CD4-positive, alpha-beta T cell (primary cell): Measurements from ENCODE around the gene CHRM3. TPM values are rescaled to one million over a fixed set of nuclear protein-coding genes. Genes with fewer than 3 reads are reported as not detected.

Source experiments
- ATAC-seq: fragments of 200-7000 bp; cut with Tn5 transposase; one replicate; pipeline ENCODE4 v1.10.0; 2022; ENCODE audit warnings: mild to moderate bottlenecking; ENCODE audit not compliant: poor library complexity
- CTCF ChIA-PET: fragments of 350-600 bp; sonication (Branson Sonifier 250); formaldehyde crosslinking; loops from one replicate; lab custom pipeline; 2021; ENCODE audit warnings: antibody characterized with exemption, inconsistent platforms; lab: Charles Lee
- POLR2A ChIA-PET: fragments of 350-600 bp; sonication (Branson Sonifier 250); formaldehyde crosslinking; loops from one replicate; lab custom pipeline; 2021; ENCODE audit warnings: antibody characterized with exemption, inconsistent platforms; lab: Charles Lee
- DNase-seq, 14 experiments: peaks; one replicate each; pipeline ENCODE4 v3.0.0-alpha.2; 2013 to 2020; ENCODE audit warnings: mixed read lengths in 2 of 14
- H3K27ac ChIP-seq, 2 donors: one replicate each; pipeline versions ENCODE4 v1.5.1 to v1.7.0; 2013; ENCODE audit warnings: low read length in 2 of 2, low read depth in 1 of 2, mild to moderate bottlenecking in 1 of 2
- H3K27me3 ChIP-seq, 2 experiments: 1 replicate in 1 of 2; 2 replicates in 1 of 2; pipeline versions ENCODE4 v1.6.1 to v1.7.0; 2013; ENCODE audit warnings: low read length in 2 of 2, control low read depth in 1 of 2, mild to moderate bottlenecking in 1 of 2, moderate library complexity in 1 of 2; ENCODE audit not compliant: insufficient read depth in 2 of 2, control insufficient read depth in 1 of 2
- H3K36me3 ChIP-seq: one replicate; pipeline ENCODE4 v1.6.1; 2013; ENCODE audit warnings: low read length, control low read depth; ENCODE audit not compliant: insufficient read depth
- H3K4me1 ChIP-seq: one replicate; pipeline ENCODE4 v1.6.1; 2013; ENCODE audit warnings: low read length, control low read depth; ENCODE audit not compliant: insufficient read depth
- H3K4me3 ChIP-seq: one replicate; pipeline ENCODE4 v1.5.1; 2013; ENCODE audit warnings: mild to moderate bottlenecking, low read length, moderate library complexity
- H3K9me3 ChIP-seq, 2 experiments: 1 replicate in 1 of 2; 2 replicates in 1 of 2; pipeline versions ENCODE4 v1.6.1 to v1.7.0; 2013; ENCODE audit warnings: low read length in 2 of 2, mild to moderate bottlenecking in 2 of 2, control low read depth in 1 of 2, moderate library complexity in 1 of 2; ENCODE audit not compliant: control insufficient read depth in 1 of 2, insufficient read depth in 1 of 2
- H3K27ac Mint-ChIP-seq: one replicate; pipeline ENCODE4 v1.8.0; 2020; ENCODE audit warnings: mixed read lengths
- H3K27me3 Mint-ChIP-seq: one replicate; pipeline ENCODE4 v1.8.0; 2021; ENCODE audit warnings: mixed read lengths
- H3K36me3 Mint-ChIP-seq: one replicate; pipeline ENCODE4 v1.8.0; 2021; ENCODE audit warnings: low read depth, mixed read lengths
- H3K4me1 Mint-ChIP-seq: one replicate; pipeline ENCODE4 v1.8.0; 2021; ENCODE audit warnings: low read depth, mixed read lengths
- H3K4me3 Mint-ChIP-seq: one replicate; pipeline ENCODE4 v1.8.0; 2020; ENCODE audit warnings: mild to moderate bottlenecking, mixed read lengths
- H3K9me3 Mint-ChIP-seq: one replicate; pipeline ENCODE4 v1.8.0; 2020; ENCODE audit warnings: mixed read lengths
- intact Hi-C, 2 experiments: fragments of 100-400 bp; cut with DNase I in 1 of 2; cut with micrococcal nuclease in 1 of 2; formaldehyde crosslinking; loops; one replicate each; pipeline versions ENCODE4 v1.15.1 to v1.9.0; 2023 to 2025; cut with DNase I, micrococcal nuclease
- total RNA-seq, 174 experiments: library from RNA in 2 of 174; stranded (reverse) in 2 of 174; gene quantifications; one replicate each; pipeline ENCODE4 v1.2.3 and lab custom pipeline; 2021 to 2026
- TF ChIP-seq, protein P1 (sequence below): fragments of 200-600 bp; IDR thresholded peaks from one replicate; pipeline ENCODE4 v1.8.0; 2022; ENCODE audit warnings: antibody characterized with exemption, mild to moderate bottlenecking

Gene CHRM3
- total RNA-seq, 2 experiments from 2014 or later = 0.08 TPM; not detected in 1

DNA sequence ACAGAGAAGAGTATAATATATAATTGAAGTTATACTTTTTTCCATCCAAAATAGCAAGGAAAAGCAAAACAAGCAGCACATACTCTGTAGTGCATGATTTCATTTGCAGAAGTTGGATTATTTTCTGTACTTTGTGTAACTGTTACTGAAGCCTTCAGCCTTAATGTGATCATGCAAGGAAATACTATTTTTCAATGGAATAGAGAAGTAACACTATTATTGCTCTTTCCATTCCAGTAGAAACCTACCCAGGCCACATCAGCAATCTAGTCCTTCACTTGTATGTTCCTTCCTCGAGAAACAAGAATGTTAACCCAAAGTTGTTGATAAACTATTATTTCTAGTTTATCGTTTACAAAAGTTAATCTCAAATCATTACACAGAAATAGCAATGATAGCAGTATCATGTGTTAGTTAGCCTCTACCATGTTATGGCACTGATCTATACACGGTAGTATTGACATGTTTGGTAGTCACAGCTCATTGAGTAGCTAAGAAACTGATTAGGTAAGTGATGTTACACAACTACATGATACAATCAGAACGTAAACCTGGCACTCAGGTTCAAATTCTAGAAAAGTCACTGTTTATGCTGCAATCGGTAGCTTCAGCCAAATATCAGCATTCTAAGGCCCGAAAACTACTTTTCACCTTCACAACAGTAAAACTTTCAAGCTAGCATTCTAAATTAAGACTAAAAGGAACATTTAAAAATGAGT lies 37.6 kb upstream of the CHRM3 start:
- Histone ChIP-seq H3K4me3 (no peak overlapping the region), H3K27ac (no peak overlapping the region), H3K36me3 (no peaks in the 10 kb centered on the region), H3K27me3 (no peaks in the 10 kb centered on the region), H3K9me3 (no peaks in the 10 kb centered on the region), H3K4me1 (no peaks in the 10 kb centered on the region)
- no peaks in the 10 kb centered on the region for H3K36me3 Mint-ChIP-seq
- intact Hi-C loops = no loop called here
- TF ChIP-seq, protein P1, sequence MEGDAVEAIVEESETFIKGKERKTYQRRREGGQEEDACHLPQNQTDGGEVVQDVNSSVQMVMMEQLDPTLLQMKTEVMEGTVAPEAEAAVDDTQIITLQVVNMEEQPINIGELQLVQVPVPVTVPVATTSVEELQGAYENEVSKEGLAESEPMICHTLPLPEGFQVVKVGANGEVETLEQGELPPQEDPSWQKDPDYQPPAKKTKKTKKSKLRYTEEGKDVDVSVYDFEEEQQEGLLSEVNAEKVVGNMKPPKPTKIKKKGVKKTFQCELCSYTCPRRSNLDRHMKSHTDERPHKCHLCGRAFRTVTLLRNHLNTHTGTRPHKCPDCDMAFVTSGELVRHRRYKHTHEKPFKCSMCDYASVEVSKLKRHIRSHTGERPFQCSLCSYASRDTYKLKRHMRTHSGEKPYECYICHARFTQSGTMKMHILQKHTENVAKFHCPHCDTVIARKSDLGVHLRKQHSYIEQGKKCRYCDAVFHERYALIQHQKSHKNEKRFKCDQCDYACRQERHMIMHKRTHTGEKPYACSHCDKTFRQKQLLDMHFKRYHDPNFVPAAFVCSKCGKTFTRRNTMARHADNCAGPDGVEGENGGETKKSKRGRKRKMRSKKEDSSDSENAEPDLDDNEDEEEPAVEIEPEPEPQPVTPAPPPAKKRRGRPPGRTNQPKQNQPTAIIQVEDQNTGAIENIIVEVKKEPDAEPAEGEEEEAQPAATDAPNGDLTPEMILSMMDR = no peak
- no peaks in the 10 kb centered on the region for H3K9me3 Mint-ChIP-seq
- H3K4me1 Mint-ChIP-seq = no peaks in the 10 kb centered on the region
- ChIA-PET CTCF (no interaction called here), POLR2A (no interaction called here)
- peaks cover 4% of the 10 kb centered on the region for H3K27me3 Mint-ChIP-seq
- no peak for ATAC-seq
- no peak for DNase-seq
- no peak overlapping the region for H3K27ac Mint-ChIP-seq
- no peak overlapping the region for H3K4me3 Mint-ChIP-seq

DNA sequence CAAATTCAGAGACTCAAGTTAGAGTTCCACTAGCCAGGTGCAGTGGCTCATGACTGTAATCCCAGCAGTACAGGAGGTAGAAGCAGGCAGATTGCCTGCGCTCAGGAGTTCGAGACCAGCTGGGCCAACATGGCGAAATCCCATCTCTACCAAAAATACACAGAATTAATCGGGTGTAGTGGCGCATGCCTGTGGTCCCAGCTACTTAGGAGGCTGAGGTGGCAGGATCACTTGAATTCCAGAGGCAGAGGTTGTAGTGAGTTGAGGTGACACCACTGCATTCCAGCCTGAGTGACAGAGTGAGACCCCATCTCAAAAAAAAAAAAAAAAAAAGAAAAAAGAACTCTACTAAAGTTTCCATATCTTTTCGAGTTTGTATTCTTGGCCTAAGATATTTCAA lies 36.7 kb upstream of the CHRM3 start:
- Histone ChIP-seq H3K4me1 (no peaks in the 10 kb centered on the region), H3K9me3 (no peaks in the 10 kb centered on the region), H3K36me3 (no peaks in the 10 kb centered on the region), H3K27me3 (no peaks in the 10 kb centered on the region), H3K4me3 (no peak overlapping the region), H3K27ac (no peak overlapping the region)
- no peak for DNase-seq
- ATAC-seq = no peak
- Mint-ChIP-seq H3K4me3 (no peak overlapping the region), H3K36me3 (no peaks in the 10 kb centered on the region), H3K27me3 (peaks cover 4% of the 10 kb centered on the region), H3K4me1 (no peaks in the 10 kb centered on the region), H3K9me3 (no peaks in the 10 kb centered on the region), H3K27ac (no peak overlapping the region)
- ChIA-PET POLR2A (no interaction called here), CTCF (no interaction called here)
- TF ChIP-seq, protein P1 = no peak
- intact Hi-C loops = no loop called here

DNA sequence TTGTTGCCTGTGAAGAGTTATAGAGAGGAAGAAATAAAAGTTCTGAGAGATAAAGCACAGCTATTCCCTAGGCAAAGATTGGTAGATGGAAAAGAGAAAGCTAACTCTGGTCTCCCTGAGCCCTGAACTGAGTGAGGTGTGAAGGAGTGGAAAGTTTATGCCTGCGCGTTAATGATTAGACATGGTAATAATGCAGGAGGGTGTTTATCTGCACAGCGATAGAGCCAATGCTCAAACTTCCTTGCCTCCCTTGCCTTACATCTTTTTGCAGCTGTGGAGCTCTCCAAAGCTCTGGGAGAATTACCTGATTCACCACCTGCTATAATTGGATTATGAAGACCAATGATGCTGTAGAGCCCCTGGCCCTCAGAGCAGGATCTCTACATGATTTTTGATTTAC lies 32.8 kb upstream of the CHRM3 start:
- Mint-ChIP-seq H3K9me3 (no peaks in the 10 kb centered on the region), H3K27me3 (peaks cover 4% of the 10 kb centered on the region), H3K36me3 (no peaks in the 10 kb centered on the region), H3K4me1 (no peaks in the 10 kb centered on the region), H3K4me3 (no peak overlapping the region), H3K27ac (no peak overlapping the region)
- no peaks in the 10 kb centered on the region for H3K9me3 ChIP-seq
- intact Hi-C loops = no loop called here
- CTCF ChIA-PET = no interaction called here
- no peak for ATAC-seq
- TF ChIP-seq, protein P1 = no peak
- no peak overlapping the region for H3K4me3 ChIP-seq
- H3K4me1 ChIP-seq = no peaks in the 10 kb centered on the region
- POLR2A ChIA-PET = no interaction called here
- H3K27ac ChIP-seq = no peak overlapping the region
- no peaks in the 10 kb centered on the region for H3K27me3 ChIP-seq
- DNase-seq = no peak
- no peaks in the 10 kb centered on the region for H3K36me3 ChIP-seq
